ENCODE measurements around the gene APP. TPM values are rescaled to one million over a fixed set of nuclear protein-coding genes. Genes with fewer than 3 reads are reported as not detected.

Gene APP
- total and polyA plus RNA-seq, 2 of the 13 experiments (the other 11 are each of a cell fraction or from before 2014, with no cell fraction given), result 70.6 to 262 TPM

DNA sequence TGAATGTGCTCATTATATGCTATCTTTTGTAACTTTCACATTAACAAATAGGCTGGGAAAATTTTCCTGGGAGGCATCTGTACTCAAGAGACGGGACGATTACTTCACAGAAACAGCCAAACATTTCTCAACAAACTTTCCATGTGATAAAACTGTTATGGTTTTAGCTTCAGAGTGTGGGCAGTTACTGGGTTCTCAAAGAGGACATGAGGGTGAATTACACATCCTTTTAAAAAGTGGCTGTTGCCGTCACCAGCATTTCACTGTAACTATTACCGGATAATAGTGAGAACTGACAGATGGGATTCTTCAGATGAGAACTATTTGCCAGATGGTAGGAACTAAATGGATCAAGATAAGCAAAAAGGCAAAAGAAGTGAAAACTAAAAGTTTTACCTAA lies 109.1 kb downstream of the APP start:
- no peak overlapping the region for H3K4me2 ChIP-seq (ENCODE audit: low read depth, low read length)
- no peak for FAIRE-seq
- CTCF ChIA-PET (ENCODE audit: low intra/inter-chr PET ratio, low total read pairs), result no interaction called here
- no peaks in the 10 kb centered on the region for H3K79me2 ChIP-seq (ENCODE audit: insufficient read depth, low read length)
- no peak for ATAC-seq
- in situ Hi-C loops (cut with HindIII; ENCODE audit: extremely low pct_ligation_motif_present, low pct_unique_long_range_greater_than_20kb), result no loop called here
- WGBS (ENCODE audit: low lambda C conversion rate), result 85% methylated on average over 4 of the region's 4 CpGs
- intact Hi-C loops (cut with micrococcal nuclease; ENCODE audit: unreplicated experiment), result loop anchor here (10.0 kb wide), 1 partner anchor 103 kb away; no protein-coding TSS in a partner anchor
- no peaks in the 10 kb centered on the region for H3K36me3 ChIP-seq (replicated peaks in 1 of 2; ENCODE audit: control insufficient read depth in 1 of 2, insufficient read depth in 2 of 2, low read length in 2 of 2)
- H3K9me3 ChIP-seq (ENCODE audit: low read length), result no peaks in the 10 kb centered on the region
- no peak for DNase-seq (ENCODE audit: low spot score)
- no peaks in the 10 kb centered on the region for H3K4me1 ChIP-seq (ENCODE audit: insufficient read depth, low read length)
- no peaks in the 10 kb centered on the region for H3K27me3 ChIP-seq (ENCODE audit: control insufficient read depth in 1 of 2, insufficient read depth in 2 of 2, low read length in 2 of 2)
- BruUV-seq (replicated peaks), result no TSS peak
- H3K9ac ChIP-seq (ENCODE audit: insufficient read depth, low read depth, low read length), result no peak overlapping the region
- no peak overlapping the region for H3K4me3 ChIP-seq (replicated peaks in 1 of 3; ENCODE audit: insufficient read depth in 1 of 3, low read depth in 2 of 3, low read length in 3 of 3)
- no peak overlapping the region for H3K27ac ChIP-seq (ENCODE audit: extremely low read length, insufficient read depth, low read length)
- H2AFZ ChIP-seq (ENCODE audit: low read length), result no peak overlapping the region
- no peaks in the 10 kb centered on the region; the same call in 1 of the 2 replicates for H4K20me1 ChIP-seq (ENCODE audit: insufficient read depth, low read length)
- TF ChIP-seq REL (CRISPR knock-in tag; conservative IDR thresholded peaks at IDR 0.05) (no peak), NR2F1 (CRISPR knock-in tag; IDR thresholded peaks at IDR 0.05) (no peak), TOE1 (CRISPR knock-in tag; IDR thresholded peaks at IDR 0.05) (no peak), ZNF572 (CRISPR knock-in tag; IDR thresholded peaks at IDR 0.05) (no peak), PLRG1 (conservative IDR thresholded peaks at IDR 0.05) (no peak), TARDBP (CRISPR knock-in tag; IDR thresholded peaks at IDR 0.05) (no peak), SALL1 (CRISPR knock-in tag; IDR thresholded peaks at IDR 0.05) (no peak)
- TF ChIP-seq, protein P1, sequence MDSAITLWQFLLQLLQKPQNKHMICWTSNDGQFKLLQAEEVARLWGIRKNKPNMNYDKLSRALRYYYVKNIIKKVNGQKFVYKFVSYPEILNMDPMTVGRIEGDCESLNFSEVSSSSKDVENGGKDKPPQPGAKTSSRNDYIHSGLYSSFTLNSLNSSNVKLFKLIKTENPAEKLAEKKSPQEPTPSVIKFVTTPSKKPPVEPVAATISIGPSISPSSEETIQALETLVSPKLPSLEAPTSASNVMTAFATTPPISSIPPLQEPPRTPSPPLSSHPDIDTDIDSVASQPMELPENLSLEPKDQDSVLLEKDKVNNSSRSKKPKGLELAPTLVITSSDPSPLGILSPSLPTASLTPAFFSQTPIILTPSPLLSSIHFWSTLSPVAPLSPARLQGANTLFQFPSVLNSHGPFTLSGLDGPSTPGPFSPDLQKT (CRISPR knock-in tag; IDR thresholded peaks at IDR 0.05; ENCODE audit: borderline replicate concordance), result no peak
- TF ChIP-seq, protein P2, sequence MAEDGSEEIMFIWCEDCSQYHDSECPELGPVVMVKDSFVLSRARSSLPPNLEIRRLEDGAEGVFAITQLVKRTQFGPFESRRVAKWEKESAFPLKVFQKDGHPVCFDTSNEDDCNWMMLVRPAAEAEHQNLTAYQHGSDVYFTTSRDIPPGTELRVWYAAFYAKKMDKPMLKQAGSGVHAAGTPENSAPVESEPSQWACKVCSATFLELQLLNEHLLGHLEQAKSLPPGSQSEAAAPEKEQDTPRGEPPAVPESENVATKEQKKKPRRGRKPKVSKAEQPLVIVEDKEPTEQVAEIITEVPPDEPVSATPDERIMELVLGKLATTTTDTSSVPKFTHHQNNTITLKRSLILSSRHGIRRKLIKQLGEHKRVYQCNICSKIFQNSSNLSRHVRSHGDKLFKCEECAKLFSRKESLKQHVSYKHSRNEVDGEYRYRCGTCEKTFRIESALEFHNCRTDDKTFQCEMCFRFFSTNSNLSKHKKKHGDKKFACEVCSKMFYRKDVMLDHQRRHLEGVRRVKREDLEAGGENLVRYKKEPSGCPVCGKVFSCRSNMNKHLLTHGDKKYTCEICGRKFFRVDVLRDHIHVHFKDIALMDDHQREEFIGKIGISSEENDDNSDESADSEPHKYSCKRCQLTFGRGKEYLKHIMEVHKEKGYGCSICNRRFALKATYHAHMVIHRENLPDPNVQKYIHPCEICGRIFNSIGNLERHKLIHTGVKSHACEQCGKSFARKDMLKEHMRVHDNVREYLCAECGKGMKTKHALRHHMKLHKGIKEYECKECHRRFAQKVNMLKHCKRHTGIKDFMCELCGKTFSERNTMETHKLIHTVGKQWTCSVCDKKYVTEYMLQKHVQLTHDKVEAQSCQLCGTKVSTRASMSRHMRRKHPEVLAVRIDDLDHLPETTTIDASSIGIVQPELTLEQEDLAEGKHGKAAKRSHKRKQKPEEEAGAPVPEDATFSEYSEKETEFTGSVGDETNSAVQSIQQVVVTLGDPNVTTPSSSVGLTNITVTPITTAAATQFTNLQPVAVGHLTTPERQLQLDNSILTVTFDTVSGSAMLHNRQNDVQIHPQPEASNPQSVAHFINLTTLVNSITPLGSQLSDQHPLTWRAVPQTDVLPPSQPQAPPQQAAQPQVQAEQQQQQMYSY (CRISPR knock-in tag; IDR thresholded peaks at IDR 0.05), result no peak
- TF ChIP-seq, protein P3, sequence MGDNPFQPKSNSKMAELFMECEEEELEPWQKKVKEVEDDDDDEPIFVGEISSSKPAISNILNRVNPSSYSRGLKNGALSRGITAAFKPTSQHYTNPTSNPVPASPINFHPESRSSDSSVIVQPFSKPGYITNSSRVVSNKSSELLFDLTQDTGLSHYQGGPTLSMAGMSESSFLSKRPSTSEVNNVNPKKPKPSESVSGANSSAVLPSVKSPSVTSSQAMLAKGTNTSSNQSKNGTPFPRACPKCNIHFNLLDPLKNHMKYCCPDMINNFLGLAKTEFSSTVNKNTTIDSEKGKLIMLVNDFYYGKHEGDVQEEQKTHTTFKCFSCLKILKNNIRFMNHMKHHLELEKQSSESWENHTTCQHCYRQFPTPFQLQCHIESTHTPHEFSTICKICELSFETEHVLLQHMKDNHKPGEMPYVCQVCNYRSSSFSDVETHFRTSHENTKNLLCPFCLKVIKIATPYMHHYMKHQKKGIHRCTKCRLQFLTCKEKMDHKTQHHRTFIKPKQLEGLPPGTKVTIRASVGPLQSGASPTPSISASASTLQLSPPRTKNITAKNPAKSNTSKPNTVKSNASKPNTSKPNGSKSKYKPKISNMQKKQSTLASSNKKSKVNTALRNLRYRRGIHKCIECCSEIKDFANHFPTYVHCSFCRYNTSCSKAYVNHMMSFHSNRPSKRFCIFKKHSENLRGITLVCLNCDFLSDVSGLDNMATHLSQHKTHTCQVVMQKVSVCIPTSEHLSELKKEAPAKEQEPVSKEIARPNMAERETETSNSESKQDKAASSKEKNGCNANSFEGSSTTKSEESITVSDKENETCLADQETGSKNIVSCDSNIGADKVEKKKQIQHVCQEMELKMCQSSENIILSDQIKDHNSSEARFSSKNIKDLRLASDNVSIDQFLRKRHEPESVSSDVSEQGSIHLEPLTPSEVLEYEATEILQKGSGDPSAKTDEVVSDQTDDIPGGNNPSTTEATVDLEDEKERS (CRISPR knock-in tag; IDR thresholded peaks at IDR 0.05), result no peak
- POLR2A ChIA-PET, result no interaction called here

Measured in HepG2 (cell line).